ENCODE data around the gene SNX18. TPM values are rescaled to one million over a fixed set of nuclear protein-coding genes. Genes with fewer than 3 reads are reported as not detected.

Gene SNX18
- total and polyA plus RNA-seq, 2 of the 8 experiments (the other 6 are each of a cell fraction or from before 2014, with no cell fraction given) = 5.8 to 17.7 TPM

- TF ChIP-seq CHD7 (IDR thresholded peaks at IDR 0.05; ENCODE audit: insufficient replicate concordance, low read length) = no peak
- TF ChIP-seq CBX5 (IDR thresholded peaks at IDR 0.05; ENCODE audit: low read depth, low read length) = no peak
- no peak for TF ChIP-seq ATF2 (IDR thresholded peaks at IDR 0.05; ENCODE audit: low read length)
- TF ChIP-seq SRF (IDR thresholded peaks at IDR 0.05; ENCODE audit: low read depth, low read length) = no peak
- no peak for TF ChIP-seq SAP30 (IDR thresholded peaks at IDR 0.05; ENCODE audit: insufficient read depth, insufficient replicate concordance, low read length)
- no peak for TF ChIP-seq EP300 (IDR thresholded peaks at IDR 0.05; ENCODE audit: borderline replicate concordance in 1 of 2, low read depth in 2 of 2, low read length in 2 of 2)
- TF ChIP-seq SIN3A (conservative IDR thresholded peaks at IDR 0.05 in 1 of 2, IDR thresholded peaks at IDR 0.05 in 1 of 2; ENCODE audit: low read depth in 1 of 2, low read length in 2 of 2) = no peak
- TF ChIP-seq NANOG (IDR thresholded peaks at IDR 0.05; ENCODE audit: insufficient read depth, low read depth, low read length, poor library complexity, severe bottlenecking) = no peak
- TF ChIP-seq RFX5 (IDR thresholded peaks at IDR 0.05; ENCODE audit: borderline replicate concordance, low read depth, low read length) = no peak
These were observed 46.2 kb upstream of the SNX18 start (continued) for GRCh38 chr5:54471398-54471797.

Data from H1 (cell line).